ENCODE data around the gene PLCB4.

- TF ChIP-seq CTCF (optimal IDR thresholded peaks at IDR 0.05 in 1 of 3, IDR thresholded peaks at IDR 0.05 in 1 of 3, conservative IDR thresholded peaks at IDR 0.05 in 1 of 3; ENCODE audit: extremely low read depth in 1 of 3, insufficient read depth in 2 of 3, low read length in 3 of 3) (no peak), EZH2 (IDR thresholded peaks at IDR 0.05; ENCODE audit: low read length) (no peak)
Measured at GRCh38 chr20:9509246-9509645, 440.4 kb downstream of the PLCB4 start.
